IPS DF 4.7 (cell line): ENCODE measurements around the gene RERE.

Experiments
- DNase-seq: peaks from one replicate; pipeline ENCODE4 v3.0.0-alpha.2; 2013; ENCODE audit warnings: low spot score; ENCODE audit errors: extremely low read depth

The RERE gene

GRCh38 chr1:8412183-8412831 is 405.1 kb downstream of the RERE start:
- no peak for DNase-seq

DNA sequence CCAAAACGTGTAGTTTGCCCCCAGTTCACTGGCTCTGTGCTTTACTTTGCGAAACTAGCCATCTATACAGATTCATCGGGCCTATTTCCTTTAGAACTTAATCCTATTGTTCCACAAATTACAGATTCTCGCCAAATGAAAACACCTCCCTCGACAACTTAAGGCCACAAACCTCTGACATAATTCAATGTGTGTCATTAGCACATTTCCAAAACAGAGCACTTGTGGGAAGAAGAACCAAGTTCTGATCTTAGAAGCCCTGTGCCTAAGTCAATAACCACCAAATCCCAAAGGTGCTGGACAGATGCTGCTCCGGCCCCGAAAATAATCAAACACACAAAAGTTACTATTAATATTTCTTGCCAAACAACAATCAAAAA is 405.6 kb downstream of the RERE start:
- no peak for DNase-seq

DNA sequence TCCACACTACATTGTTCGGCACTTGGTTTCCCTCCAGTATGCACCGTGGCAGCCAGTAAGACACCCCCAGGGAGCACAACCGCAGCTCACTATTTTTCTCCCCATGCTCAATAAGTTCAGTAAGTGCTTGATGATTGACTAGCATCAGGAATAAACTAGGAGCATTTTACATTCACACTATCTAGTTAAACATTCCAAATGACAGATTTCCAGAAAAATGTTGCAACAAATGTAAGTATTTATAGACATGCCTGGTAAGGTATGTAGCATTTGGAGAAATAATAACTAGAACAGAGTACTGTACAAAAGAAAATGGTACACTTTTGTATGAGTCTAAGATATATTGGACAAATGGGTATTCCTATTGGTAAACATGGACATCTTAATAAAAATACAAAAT is 406.6 kb downstream of the RERE start:
- no peak for DNase-seq

DNA sequence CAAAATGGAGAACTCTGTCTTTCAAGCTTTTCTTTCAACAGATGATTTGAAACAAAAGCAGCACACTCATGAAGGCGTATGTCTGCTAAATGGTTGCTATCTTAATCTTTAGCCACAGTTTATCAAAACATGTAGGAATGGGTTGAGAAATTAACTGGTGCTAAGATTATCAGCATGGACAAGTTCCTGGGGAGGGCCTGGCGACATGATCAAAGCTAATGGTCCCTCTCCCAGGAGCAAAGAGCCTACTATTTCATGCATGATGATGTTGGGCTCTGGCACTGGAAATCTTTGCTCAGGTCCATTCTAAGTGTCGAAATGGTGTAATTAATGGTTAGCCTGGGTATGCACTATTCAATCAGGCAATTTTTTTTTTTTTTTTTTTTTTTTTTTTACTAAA is 407.8 kb downstream of the RERE start:
- no peak for DNase-seq

DNA sequence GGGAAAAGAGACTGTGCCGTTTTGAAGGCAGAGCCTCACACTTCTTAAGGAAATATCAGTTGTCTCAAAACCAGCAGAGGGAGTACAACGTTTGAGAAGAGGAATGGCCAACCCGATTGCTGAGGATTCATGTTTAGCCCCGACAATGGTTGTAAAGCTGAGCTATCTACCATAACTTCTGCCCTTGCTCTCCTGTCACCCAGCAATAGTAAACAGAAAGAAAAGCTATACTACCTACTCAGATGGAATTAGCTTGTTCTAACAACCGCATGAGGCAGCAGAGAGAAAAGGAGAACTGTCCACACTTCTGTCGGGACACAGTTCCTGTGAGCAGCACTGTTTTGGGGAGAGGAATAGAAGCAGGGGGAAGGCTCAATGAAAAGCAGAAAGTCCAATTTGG is 408.3 kb downstream of the RERE start:
- DNase-seq: no peak

- DNase-seq: no peak
These were observed 409.1 kb downstream of the RERE start for GRCh38 chr1:8408151-8408839.

DNA sequence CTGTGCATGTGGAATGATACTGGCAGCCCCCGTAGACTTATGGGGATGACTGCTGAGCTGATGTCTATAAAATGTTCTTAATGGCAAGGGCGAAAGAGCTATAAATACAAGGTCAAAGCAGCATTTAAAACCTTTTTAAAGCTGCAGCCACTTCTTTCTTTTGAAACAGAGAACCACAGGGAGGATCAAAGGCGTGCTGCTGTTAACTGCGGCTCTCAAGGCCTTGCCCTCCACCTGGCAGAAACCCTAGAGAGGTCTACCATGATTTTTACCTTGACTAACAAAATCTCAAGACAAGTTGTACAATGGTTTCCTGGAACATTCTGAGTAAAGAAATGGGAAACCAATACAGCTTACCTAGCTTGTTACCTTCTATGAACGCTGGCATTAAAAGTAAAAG is 409.8 kb downstream of the RERE start:
- no peak for DNase-seq

- no peak for DNase-seq
These were observed 410.5 kb downstream of the RERE start for GRCh38 chr1:8406960-8407359.

GRCh38 chr1:8406011-8406410 is 411.4 kb downstream of the RERE start:
- DNase-seq: no peak

- no peak for DNase-seq
These were observed 412.7 kb downstream of the RERE start for GRCh38 chr1:8404460-8405370.

- no peak for DNase-seq
These were observed 415.2 kb downstream of the RERE start for GRCh38 chr1:8402109-8402710.

DNA sequence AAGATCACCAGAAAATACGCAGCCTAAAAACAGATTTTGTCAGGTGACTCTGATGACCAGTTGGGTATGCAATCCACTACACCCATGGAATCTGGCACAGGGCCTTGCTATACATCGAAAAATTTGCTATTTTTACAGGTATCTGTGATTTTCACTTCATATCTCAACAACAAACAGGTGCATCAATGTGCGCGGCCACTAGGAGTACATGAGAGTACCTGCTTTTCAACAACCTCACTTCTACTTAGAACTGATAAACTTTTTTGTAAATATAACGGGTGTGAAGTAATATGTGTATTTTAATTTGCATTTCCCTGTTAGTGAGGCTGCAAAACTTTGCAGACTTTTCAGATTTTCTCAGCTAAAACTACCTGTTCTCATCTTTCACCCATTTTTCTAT is 418.8 kb downstream of the RERE start:
- no peak for DNase-seq

DNA sequence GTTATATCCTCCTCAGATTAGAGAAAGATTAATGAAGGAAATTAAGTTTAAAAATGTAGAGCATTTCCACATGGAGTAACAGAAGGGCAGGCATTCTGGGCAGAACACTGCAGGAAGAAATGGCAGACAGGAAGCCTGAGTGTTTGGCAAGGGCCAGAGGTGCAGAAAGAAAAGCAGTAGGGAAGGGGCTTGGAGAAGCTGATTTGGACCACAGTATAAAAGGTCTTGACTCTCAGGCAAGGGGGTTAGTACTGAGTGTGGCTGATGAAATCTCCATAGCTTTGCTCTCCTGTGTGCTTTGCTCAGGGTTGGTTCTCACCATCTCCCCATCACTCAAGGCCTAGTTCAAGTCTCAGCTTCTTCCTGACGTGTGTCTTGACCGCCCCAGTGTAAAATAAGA is 419.4 kb downstream of the RERE start:
- DNase-seq: no peak

- no peak for DNase-seq
These were observed 419.9 kb downstream of the RERE start for GRCh38 chr1:8397511-8397910.

DNA sequence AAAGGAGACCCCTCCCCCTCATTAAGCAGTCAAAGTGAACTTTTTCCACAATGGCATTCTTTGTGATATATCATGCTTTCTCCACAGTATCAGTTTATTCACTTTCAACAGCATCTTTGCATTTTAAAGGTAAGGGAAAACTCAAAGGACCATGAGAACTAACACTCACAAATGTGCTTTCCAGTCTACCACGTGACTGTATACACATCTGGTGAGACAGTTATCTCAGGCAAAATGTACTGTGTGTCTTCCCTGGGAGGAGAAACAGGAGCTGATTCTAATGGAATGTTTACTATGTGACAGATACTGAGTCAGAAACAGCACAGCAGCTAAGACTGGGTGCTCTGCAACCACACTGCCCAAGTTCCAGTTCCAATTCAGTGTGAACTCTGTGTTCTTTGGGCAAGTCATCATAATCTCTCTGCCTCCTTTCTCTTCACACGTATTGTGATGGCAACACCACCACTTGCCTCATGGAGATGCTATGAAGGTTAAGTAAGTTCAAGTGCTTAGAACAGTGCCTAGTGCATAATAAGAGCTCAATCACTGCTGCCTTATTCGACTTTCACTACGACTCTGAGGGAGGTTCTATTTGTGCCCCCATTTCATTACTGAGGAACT is 420.5 kb downstream of the RERE start:
- no peak for DNase-seq

GRCh38 chr1:8396083-8396785 is 421.2 kb downstream of the RERE start:
- DNase-seq: no peak

DNA sequence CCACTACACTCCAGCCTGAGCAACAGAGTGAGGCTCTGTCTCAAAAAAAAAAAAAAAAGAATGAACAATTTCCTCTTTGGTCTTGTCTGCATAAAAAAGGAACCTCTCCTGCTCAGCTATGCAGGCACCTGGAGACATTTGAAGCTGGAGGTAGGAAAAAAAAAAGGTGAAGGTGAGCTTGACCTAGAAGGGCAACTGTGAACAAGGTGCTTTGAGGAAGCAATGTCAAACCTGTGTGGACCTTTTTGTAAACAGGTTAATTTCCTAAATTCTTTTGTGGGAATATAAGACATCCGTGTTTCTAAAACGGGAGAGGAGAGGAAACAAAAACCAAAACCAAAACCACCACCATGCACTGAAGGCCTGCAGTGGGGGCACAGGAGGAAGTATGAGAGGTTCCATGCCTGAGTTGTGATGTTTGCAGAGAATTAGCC is 422.0 kb downstream of the RERE start:
- no peak for DNase-seq

GRCh38 chr1:8394456-8395321 is 422.8 kb downstream of the RERE start:
- no peak for DNase-seq

DNA sequence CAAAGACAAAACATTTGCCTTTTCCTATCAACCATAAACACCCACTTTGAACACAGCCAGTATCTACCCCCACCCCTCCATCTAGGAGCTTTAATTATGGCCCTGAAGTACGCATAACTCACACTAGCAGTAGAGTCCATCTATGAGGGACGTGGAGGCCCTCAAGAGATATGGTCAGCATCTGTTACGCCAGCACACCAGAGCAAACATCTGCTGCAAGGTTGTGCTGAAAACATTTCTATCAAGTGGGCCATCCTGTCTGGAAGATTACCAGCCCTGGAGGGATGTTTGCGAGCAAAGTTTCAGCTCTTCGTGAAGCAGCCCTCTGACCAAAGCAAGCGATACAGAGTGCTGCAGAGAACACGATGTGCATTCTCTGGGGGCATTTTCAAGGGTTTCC is 424.9 kb downstream of the RERE start:
- no peak for DNase-seq

DNA sequence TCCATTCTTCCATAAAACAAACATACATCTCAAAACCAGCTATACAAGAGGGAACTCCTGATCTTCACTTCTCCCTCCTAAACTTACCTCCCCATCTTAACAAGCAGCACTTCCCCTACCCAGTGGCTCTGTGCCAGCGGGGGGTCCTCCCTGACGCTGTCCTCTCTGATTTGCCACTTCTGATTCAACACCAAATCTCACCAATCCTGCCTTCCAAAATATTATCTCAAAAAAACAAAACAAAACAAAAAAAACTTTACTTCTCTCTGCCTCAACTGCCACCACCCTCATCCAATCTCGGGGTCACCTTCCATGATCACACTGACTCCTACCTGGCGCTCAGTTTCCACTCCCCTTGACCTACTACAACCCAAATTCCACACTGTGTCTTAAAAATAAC is 426.7 kb downstream of the RERE start:
- no peak for DNase-seq
